MM.1S (cell line): ENCODE results near the gene CUL2.
"Not testable (repeated sequence)": the region's sequence is repeated elsewhere in the genome, so short reads cannot be mapped to it uniquely, and the experiment has no call there.

Source experiments
- DNase-seq: peaks from one replicate; pipeline ENCODE4 v3.0.0-alpha.2; 2015
- H2AFZ ChIP-seq: fragments of 300-600 bp; sonication (generic); 2 replicates; pipeline ENCODE4 v1.6.0; 2016; ENCODE audit warnings: antibody characterized with exemption, low read length
- H3F3A ChIP-seq: fragments of 300-600 bp; sonication (generic); 2 replicates; pipeline ENCODE4 v1.6.1; 2016; ENCODE audit warnings: mild to moderate bottlenecking, antibody characterized with exemption, low read length, moderate library complexity, mixed read lengths; ENCODE audit not compliant: insufficient read depth
- H3K27ac ChIP-seq: fragments of 300-600 bp; sonication (generic); 2 replicates; pipeline ENCODE4 v1.5.1; 2016; ENCODE audit warnings: mild to moderate bottlenecking, low read length
- H3K27me3 ChIP-seq: fragments of 300-600 bp; sonication (generic); replicated peaks from 2 replicates; pipeline ENCODE4 v1.6.0; 2016; ENCODE audit warnings: low read length; ENCODE audit not compliant: insufficient read depth
- H3K36me3 ChIP-seq: fragments of 300-600 bp; sonication (generic); replicated peaks from 2 replicates; pipeline ENCODE4 v1.6.1; 2016; ENCODE audit warnings: mild to moderate bottlenecking, low read length, mixed read lengths; ENCODE audit not compliant: insufficient read depth
- H3K4me1 ChIP-seq: fragments of 300-600 bp; sonication (generic); 2 replicates; pipeline ENCODE4 v1.6.1; 2016; ENCODE audit warnings: low read length, mixed read lengths
- H3K4me2 ChIP-seq: fragments of 300-600 bp; sonication (generic); 2 replicates; pipeline ENCODE4 v1.6.0; 2016; ENCODE audit warnings: low read depth, low read length
- H3K4me3 ChIP-seq: fragments of 300-600 bp; sonication (generic); 2 replicates; pipeline ENCODE4 v1.5.1; 2016; ENCODE audit warnings: low read length, mixed read lengths
- H3K79me2 ChIP-seq: fragments of 300-600 bp; sonication (generic); 2 replicates; pipeline ENCODE4 v1.6.1; 2016; ENCODE audit warnings: mixed run types, low read length, mixed read lengths
- H3K9ac ChIP-seq: fragments of 300-600 bp; sonication (generic); 2 replicates; pipeline ENCODE4 v1.6.1; 2016; ENCODE audit warnings: low read length, mixed read lengths
- H3K9me2 ChIP-seq: fragments of 300-600 bp; sonication (generic); replicated peaks from 2 replicates; pipeline ENCODE4 v1.6.1; 2016; ENCODE audit warnings: mild to moderate bottlenecking, low read length, mixed read lengths; ENCODE audit not compliant: insufficient read depth
- H3K9me3 ChIP-seq: fragments of 300-600 bp; sonication (generic); replicated peaks from 2 replicates; pipeline ENCODE4 v1.6.1; 2016; ENCODE audit warnings: mild to moderate bottlenecking, low read length, mixed read lengths; ENCODE audit not compliant: insufficient read depth
- H4K20me1 ChIP-seq: fragments of 300-600 bp; sonication (generic); 2 replicates; pipeline ENCODE4 v1.6.1; 2016; ENCODE audit warnings: mild to moderate bottlenecking, low read length, moderate library complexity, mixed read lengths; ENCODE audit not compliant: insufficient read depth
- CTCF ChIP-seq: fragments of 300-600 bp; sonication (generic); IDR thresholded peaks from 2 replicates; pipeline ENCODE4 v1.5.1; 2016; ENCODE audit warnings: antibody characterized with exemption, low read length, mixed read lengths
- EZH2 ChIP-seq: fragments of 300-600 bp; sonication (generic); optimal IDR thresholded peaks from 2 replicates; pipeline ENCODE3; 2017; ENCODE audit warnings: low read depth, mild to moderate bottlenecking, antibody characterized with exemption, low read length, mixed read lengths
- EZH2phosphoT487 ChIP-seq: fragments of 300-600 bp; sonication (generic); IDR thresholded peaks from 2 replicates; pipeline ENCODE4 v1.6.1; 2018; ENCODE audit warnings: antibody characterized with exemption, low read length

The CUL2 gene

GRCh38 chr10:34979938-34980337, 110.2 kb downstream of the CUL2 start:
- Histone ChIP-seq H3K9me2 (no peaks in the 10 kb centered on the region), H2AFZ (no peak overlapping the region), H3K4me2 (no peak overlapping the region), H3K27ac (no peak overlapping the region), H3K79me2 (no peaks in the 10 kb centered on the region), H3K4me1 (peaks cover 4% of the 10 kb centered on the region; the same call in 1 of the 2 replicates), H3F3A (no peaks in the 10 kb centered on the region), H3K27me3 (no peaks in the 10 kb centered on the region), H4K20me1 (no peaks in the 10 kb centered on the region), H3K4me3 (no peak overlapping the region), H3K36me3 (no peaks in the 10 kb centered on the region), H3K9ac (no peak overlapping the region), H3K9me3 (no peaks in the 10 kb centered on the region)
- DNase-seq: no peak
- TF ChIP-seq EZH2phosphoT487 (no peak), CTCF (no peak), EZH2 (no peak)

GRCh38 chr10:34978080-34978479, 112.1 kb downstream of the CUL2 start:
- H3K9me3 ChIP-seq: no peaks in the 10 kb centered on the region
- no peak overlapping the region for H2AFZ ChIP-seq
- H3K36me3 ChIP-seq: no peaks in the 10 kb centered on the region
- H3K4me1 ChIP-seq: peaks cover 4% of the 10 kb centered on the region; the same call in 1 of the 2 replicates
- no peak overlapping the region for H3K27ac ChIP-seq
- H4K20me1 ChIP-seq: no peaks in the 10 kb centered on the region
- no peak overlapping the region for H3K4me2 ChIP-seq
- no peak overlapping the region for H3K4me3 ChIP-seq
- no peaks in the 10 kb centered on the region for H3K79me2 ChIP-seq
- DNase-seq: no peak
- H3F3A ChIP-seq: no peaks in the 10 kb centered on the region
- no peak overlapping the region for H3K9ac ChIP-seq
- H3K27me3 ChIP-seq: no peaks in the 10 kb centered on the region
- H3K9me2 ChIP-seq: no peaks in the 10 kb centered on the region
- TF ChIP-seq EZH2 (no peak), EZH2phosphoT487 (no peak), CTCF (no peak)

- not testable (repeated sequence) for H3K9ac ChIP-seq, DNase-seq, H3K4me3 ChIP-seq, H3F3A ChIP-seq, H3K4me2 ChIP-seq, H3K4me1 ChIP-seq, H3K79me2 ChIP-seq, H3K9me3 ChIP-seq, H4K20me1 ChIP-seq, H2AFZ ChIP-seq, H3K36me3 ChIP-seq, H3K27ac ChIP-seq, H3K27me3 ChIP-seq, H3K9me2 ChIP-seq
These were observed 113.7 kb downstream of the CUL2 start for GRCh38 chr10:34976380-34976910.

DNA sequence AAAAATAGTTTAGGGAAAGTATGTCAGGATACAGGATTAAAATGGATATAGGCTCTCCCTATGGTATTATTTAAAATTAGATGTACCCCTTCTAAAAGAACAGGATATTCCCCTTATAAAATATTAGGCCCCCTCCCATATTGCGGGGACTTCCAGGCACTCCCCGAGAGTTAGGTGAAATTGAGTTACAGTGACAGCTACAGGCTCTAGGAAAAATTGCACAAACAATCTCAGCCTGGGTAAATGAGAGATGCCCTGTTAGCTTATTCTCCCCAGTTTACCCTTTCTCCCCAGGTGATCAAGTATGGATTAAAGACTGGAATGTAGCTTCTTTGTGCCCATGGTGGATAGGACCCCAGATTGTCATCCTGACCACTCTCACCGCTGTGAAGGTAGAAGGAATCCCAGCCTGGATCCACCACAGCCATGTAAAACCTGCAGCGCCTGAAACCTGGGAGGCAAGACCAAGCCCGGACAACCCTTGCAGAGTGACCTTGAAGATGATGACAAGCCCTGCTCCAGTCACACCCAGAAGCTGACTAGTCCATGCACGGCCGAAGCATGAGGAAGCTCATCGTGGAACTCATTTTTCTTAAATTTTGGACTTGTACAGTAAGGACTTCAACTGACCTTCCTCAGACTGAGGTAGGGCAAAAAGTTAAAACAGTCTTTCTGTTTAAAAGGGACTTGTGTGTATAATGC, 115.6 kb downstream of the CUL2 start:
- not testable (repeated sequence) for H3K9me3 ChIP-seq, H3K36me3 ChIP-seq, H4K20me1 ChIP-seq, H3K4me2 ChIP-seq, H3K4me1 ChIP-seq, H3F3A ChIP-seq, H3K9ac ChIP-seq, H3K9me2 ChIP-seq, DNase-seq, H3K79me2 ChIP-seq, H3K27me3 ChIP-seq, H3K4me3 ChIP-seq, H2AFZ ChIP-seq, H3K27ac ChIP-seq
- TF ChIP-seq CTCF: 0 out of 2 replicates have a peak, but pooled peaks have one; percentile 8

GRCh38 chr10:34973757-34974156, 116.4 kb downstream of the CUL2 start:
- H3K36me3 ChIP-seq, H3K4me3 ChIP-seq, H3K9me2 ChIP-seq, H3K27me3 ChIP-seq, H3K9me3 ChIP-seq, H4K20me1 ChIP-seq, H3K79me2 ChIP-seq, H3K4me1 ChIP-seq, H3K27ac ChIP-seq, H2AFZ ChIP-seq, DNase-seq, H3F3A ChIP-seq, H3K4me2 ChIP-seq, H3K9ac ChIP-seq: not testable (repeated sequence)
